OCI-LY1 (cell line): ENCODE data around the gene CAMKK1.

Experiments used
- EZH2 ChIP-seq: fragments of 200-600 bp; sonication (generic), shearing (Covaris generic); IDR thresholded peaks from 2 replicates; pipeline ENCODE4 v1.8.0; 2017; ENCODE audit warnings: borderline replicate concordance, mixed run types, mild to moderate bottlenecking, antibody characterized with exemption, low read length, moderate library complexity, mixed read lengths
- TF ChIP-seq, protein P1 (sequence below): fragments of 200-600 bp; sonication (generic), shearing (Covaris generic); IDR thresholded peaks from 2 replicates; pipeline ENCODE4 v1.5.1; 2017; ENCODE audit warnings: mild to moderate bottlenecking, antibody characterized with exemption, low read length, moderate library complexity, mixed read lengths

DNA sequence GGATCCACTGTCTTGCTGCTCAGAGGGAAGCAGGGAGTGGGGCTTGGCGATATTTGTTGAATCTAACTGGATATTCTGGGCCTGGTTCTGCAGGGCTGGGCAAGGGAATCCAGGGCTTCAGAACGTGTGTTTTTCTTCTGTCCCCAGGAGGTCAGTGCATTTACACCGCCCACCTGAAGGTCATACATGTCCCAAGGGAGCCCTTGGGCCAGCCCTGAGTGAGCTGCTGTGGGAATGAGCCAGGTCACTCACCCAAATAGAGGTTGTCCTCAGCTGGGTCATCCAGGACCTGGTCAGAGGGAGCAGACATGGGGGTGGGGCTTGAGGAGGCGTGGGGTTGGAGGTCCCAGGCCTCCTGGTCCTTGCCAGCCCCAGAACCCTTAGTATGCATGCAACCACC lies 10.6 kb downstream of the CAMKK1 start:
- TF ChIP-seq, protein P1, sequence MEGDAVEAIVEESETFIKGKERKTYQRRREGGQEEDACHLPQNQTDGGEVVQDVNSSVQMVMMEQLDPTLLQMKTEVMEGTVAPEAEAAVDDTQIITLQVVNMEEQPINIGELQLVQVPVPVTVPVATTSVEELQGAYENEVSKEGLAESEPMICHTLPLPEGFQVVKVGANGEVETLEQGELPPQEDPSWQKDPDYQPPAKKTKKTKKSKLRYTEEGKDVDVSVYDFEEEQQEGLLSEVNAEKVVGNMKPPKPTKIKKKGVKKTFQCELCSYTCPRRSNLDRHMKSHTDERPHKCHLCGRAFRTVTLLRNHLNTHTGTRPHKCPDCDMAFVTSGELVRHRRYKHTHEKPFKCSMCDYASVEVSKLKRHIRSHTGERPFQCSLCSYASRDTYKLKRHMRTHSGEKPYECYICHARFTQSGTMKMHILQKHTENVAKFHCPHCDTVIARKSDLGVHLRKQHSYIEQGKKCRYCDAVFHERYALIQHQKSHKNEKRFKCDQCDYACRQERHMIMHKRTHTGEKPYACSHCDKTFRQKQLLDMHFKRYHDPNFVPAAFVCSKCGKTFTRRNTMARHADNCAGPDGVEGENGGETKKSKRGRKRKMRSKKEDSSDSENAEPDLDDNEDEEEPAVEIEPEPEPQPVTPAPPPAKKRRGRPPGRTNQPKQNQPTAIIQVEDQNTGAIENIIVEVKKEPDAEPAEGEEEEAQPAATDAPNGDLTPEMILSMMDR: no peak
- TF ChIP-seq EZH2: no peak
